Hematopoietic multipotent progenitor cell treated with erythropoietin and hydrocortisone succinate and interleukin-3 and kit ligand, for 8 days (in vitro differentiated cells): ENCODE data around the gene SVOP.
A peak's percentile ranks its signal among the peaks of the same experiment; 100 is the strongest.

Source experiments
- DNase-seq: peaks from one replicate; pipeline ENCODE4 v3.0.0-alpha.2; 2015

Gene SVOP

DNA sequence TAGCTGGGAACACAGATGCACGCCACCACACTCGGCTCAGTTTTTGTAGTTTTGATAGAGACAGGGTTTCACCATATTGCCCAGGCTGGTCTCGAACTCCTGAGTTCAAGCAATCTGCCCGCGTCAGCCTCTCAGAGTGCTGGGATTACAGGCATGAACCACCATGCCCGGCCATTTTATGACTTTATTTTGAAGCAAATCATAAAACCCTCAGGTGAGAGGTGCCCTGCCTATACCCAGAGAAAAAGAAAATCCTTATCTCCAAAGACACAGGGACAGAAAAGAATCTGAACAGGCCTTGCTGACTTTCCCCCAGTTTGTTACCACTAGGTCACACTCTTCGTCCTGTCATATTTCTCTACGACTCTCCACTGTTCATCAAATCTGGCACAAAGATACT is 92.2 kb downstream of the SVOP start:
- DNase-seq = no peak

DNA sequence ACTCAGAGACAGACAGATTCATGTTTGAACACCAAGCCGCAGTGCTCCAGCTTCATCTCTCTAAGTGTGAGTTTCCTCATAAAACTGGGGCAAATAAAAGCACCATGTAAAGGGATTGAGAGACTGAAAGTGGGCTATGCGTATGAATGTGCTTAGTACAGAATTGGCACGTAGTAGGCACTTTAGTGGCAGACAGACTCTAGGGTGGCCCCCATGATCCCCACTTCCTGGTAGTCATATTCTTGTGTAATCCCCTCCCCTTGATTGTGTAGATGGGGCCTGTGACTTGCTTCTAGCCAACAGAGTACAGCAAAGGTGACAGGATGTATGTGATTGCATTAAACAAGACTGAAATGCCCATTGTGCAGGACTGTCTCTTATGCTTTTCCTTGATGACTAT is 98.0 kb downstream of the SVOP start:
- no peak for DNase-seq

DNA sequence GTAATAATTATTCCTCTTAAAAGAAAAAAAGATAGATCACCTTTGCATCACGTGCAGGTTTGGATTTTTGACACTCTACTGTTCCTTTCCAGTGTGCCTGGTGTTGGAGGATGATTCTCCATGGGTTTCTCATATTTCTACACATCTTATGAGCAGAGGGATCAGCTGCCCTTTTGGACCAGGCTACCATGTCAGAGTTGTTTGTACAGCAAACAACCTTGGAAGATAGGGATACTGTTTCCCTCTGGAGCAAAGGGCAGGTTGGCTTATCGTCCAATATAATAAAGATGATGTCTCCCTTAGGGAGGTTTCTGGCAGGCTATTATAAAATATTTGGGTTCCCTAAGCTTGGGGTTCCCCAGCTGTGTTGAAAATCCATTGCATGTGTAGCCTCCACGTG is 98.9 kb downstream of the SVOP start:
- DNase-seq = no peak

DNA sequence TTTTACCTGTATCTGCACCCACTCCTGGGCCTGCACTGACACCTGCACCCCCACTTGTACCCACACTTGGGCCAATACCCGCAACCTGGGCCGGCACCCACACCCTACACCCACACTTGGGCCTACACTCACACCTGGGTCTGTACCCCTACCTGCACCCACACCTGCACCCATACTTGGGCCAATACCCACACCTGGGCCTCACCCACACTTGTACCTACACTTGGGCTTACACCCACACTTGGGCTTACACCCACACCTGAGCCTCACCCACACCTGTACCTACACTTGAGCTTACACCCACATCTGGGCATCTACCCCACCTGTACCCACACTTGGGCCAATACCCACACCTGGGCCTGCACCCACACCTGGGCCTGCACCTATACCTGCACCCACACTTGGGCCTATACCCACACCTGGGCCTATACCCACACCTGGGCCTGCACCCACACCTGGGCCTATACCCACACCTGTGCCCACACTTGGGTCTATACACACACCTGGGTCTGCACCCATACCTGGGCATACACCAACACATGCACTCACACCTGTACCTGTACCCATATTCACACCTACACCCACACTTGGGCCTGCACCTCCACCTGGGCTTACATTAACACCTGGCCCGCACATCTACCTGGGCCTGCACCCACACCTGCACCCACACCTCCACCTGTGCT is 101.8 kb downstream of the SVOP start:
- DNase-seq = no peak

DNA sequence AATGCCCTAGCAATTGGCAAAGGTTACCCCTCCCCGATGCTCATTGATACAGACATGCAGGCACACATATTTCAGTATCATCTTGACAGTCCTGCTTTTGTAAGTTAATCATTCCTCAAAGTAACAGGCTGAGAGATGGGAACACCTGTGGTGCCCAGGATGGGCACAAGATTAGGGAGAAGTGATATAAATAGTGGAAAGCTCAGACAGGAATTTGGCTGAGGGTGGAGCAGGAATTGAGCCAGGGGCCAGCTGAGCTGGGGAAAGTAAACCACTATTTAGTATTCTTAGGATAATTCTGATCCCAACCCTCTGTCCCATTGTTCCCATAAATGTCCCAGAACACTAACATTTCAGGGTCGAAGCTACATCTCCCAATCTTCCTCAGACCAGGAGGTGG is 102.7 kb downstream of the SVOP start:
- DNase-seq = no peak

DNA sequence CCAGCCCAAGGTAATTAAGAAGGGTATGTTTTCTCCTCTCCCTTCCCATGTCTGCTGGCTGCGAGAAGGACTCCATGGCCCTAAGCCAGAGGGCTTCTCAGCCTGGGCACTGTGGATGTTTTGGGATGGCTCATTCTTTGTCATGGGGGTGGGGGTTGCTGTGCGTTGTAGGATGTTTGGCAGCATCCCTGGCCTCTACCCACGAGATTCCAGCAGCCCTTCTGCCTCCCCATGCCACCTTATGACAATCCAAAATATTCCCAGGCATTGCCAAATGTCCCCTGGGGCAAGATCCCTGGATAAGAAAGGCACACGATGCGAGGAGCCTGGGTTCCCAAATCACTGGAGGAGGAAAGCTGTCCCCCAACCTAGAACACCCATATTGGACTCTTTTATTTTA is 104.5 kb downstream of the SVOP start:
- no peak for DNase-seq

DNA sequence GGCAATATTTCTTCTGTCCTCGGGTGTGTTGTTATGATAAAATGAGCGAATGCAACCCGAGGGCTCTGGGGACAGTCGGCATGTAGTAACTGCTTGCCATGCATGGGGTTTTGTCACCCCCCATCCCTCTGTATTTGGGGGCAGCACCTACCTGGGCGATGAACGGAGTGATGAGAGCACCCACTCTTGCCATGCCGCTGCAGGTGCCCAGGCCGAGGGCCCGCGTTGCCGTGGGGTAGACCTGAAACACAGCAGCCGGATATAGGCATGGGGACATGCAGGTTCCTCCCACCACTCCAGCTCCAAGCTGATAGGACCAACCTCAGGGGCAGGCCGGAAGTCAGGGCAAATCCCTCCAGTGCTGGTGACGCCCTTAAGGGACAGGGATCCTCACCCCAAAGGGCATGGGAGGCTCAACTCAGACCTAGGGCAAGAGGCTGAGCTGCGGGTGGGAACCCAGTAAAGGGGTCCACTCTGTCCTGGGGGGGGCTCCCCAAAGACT is 105.2 kb downstream of the SVOP start:
- no peak for DNase-seq

DNA sequence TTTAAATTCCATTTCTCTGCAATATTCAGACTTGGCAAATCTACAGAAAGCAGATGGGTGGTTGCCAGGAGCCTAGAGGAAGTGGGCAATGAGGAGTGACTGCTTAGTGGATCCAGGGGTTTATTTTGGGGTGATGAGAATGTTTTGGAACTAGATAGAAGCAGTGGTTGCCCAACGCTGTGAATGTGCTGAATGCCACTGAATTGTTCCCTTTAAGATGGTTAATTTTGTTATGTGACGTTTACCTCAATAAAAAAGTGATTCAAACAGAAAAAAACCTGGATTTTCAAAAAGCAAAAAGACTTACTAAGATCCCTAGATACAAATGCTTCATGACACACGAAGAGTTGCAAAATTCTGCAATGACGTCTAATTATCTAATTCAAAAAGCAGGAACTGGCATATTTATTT is 106.7 kb downstream of the SVOP start:
- DNase-seq = peak; percentile 6

DNA sequence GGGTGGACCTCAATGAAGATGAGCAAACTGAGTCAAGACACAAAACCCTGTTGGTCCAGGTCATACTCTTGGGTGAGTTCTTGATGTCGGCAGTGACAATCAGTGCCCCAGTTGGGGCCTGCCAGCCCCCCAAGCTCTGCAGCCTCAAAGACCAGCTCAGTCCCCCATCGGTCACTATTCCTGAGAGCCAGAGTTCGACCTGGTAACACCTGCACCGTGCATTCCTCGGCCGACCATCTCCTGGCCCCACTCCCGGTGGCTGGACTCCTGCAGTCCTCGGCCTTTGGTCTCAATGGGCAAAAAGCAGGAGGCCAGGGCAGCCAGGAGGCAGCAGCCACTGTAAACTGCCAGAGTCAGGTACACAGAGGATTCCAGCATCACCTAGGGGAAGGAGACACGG is 108.5 kb downstream of the SVOP start:
- DNase-seq = no peak

DNA sequence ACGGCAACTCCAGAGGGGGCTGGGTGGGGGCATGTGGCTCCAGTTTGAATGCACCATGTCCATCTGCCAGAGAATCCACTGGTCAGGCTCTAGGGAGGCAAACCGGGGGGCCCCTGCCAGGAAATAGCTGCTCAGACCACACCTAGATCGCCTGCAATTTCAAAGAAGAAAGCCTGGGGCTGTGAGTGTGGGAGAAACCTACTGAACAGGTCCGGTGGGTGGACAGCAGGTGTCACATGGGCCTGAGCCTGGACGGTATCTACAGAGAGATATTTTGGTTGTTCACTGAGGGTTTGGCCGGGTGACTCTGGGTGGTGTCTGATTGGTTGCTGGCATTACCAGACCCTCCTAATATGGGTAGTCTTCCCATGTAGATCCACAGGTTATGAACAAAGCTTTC is 109.0 kb downstream of the SVOP start:
- no peak for DNase-seq

DNA sequence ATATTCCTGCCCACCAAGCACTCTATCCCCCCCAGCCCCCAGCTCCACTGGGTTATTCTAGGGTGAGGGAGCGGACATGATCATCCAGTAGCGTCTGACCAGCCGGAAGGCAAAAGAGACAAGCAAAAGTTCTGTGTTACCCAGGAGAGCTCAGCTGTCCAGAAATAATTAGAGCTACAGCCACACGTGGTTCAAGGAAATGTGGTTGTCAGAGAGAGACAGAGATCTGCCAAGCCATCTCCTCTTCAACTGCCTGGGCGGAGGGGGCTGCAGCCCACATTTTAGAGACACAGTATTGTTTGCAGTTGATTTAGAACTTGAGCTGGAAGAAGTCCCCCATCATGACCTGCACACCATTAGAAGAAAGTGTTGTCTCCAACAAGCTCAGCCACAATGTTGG is 110.5 kb downstream of the SVOP start:
- DNase-seq = no peak

DNA sequence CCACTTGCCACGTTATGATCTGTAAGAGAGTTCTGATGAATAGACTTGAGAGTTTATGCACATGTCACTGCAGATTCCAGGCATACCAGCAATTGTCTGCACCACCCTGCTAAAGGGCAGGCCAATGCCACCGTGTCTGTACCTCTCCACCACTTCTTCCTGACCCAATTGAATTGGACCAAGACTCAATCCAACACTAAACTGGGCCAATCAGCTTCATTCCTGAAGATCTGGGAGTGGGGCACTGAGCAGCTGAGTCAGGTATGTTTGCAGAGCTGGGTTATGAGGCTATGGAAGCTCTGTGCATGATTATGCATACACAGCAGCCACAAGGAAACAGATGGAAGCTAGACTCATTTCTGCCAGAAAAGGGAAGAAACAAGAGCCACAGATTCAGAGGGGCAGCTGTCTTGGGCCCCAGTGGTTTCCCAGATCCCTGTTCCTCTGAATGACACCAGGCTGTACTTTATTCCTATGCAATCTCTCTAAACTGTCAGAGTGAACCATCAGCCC is 113.0 kb downstream of the SVOP start:
- no peak for DNase-seq

DNA sequence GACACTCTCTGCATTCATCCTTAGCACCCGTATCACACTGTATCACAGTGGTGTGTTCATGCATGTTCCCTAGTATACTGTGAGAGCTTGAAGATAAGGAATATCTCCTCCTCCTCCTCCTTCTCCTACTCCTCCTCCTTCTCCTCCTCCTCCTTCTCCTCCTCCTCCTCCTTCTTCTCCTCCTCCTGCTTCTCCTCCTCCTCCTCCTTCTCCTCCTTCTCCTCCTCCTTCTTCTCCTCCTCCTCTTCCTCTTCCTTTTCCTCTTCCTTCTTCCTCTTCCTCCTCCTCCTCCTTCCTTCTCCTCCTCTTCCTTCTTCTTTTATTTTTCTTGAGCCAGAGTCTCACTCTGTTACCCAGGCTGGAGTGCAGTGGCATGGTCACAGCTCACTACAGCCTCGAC is 113.9 kb downstream of the SVOP start:
- DNase-seq = no peak

DNA sequence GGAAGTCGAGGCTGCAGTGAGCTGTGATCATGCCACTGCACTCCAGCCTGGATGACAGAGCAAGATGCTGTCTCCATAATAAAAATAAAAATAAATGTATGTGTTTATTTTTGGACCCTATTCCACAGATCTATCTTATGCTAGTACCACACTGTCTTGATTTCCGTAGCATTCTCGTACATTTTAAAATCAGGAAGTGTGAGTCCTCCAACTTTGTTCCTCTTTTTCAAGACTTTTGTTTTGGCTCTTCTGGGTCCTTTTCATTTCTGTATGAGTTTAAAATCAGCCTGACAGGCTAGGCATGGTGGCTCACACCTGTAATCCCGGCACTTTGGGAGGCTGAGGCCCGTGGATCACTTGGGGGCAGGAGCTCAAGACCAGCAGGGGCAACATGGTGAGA is 115.1 kb downstream of the SVOP start:
- DNase-seq = no peak

DNA sequence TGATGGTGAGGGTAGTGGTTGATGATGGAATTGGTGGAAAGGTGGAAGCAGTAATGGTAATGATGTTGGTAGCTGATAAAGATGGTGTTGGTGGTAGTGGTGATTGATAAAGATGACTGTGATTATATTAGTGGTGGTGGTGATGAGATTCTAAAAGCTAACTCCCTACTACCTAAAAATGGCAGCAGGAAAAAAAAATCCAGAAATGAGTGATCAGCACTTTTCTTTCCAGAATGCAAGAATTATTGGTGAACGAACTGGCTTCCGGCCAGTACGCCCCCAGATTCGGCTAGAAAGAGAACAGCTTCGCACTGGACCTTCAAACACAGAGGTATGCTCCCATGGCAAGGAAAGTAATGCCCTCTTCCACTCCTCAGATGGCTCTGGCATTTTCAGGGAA is 121.7 kb downstream of the SVOP start:
- DNase-seq = no peak

DNA sequence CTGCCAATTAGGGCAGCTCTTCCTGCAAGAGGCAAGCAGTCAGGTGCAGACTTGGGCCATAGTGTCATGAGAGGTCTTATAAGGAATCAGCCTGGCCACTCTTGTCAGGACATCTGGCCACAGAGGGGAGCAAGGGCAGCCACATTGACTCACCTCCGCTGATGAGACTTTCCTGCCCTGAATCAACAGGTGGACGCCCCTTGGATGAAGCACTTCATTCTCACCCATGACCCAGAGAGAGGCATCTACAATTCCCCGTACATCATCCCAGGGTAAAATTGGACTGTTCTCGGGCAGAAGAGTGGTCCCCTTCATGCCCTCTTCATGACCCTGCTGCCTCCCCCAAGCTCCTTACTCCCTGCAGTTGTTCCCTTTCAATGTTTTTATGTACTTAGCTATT is 124.1 kb downstream of the SVOP start:
- DNase-seq = no peak

DNA sequence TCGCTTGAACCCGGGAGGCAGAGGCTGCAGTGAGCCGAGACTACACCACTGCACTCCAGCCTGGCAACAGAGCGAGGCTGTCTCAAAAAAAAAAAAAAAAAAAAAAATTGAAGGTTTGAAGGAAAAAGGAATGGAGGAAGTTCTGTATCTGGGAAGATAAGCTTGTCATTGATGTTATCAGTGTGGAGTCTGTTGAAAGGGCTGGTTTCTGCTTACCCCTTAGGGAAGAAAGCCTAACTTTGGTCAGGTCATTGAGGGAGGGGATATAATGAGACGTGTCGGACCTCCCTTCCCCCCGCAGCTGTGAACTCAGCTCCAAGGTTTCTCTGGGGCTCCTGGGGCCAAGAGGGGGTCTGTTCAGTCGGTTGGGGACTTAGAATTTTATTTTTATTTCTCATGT is 124.5 kb downstream of the SVOP start:
- DNase-seq = no peak

DNA sequence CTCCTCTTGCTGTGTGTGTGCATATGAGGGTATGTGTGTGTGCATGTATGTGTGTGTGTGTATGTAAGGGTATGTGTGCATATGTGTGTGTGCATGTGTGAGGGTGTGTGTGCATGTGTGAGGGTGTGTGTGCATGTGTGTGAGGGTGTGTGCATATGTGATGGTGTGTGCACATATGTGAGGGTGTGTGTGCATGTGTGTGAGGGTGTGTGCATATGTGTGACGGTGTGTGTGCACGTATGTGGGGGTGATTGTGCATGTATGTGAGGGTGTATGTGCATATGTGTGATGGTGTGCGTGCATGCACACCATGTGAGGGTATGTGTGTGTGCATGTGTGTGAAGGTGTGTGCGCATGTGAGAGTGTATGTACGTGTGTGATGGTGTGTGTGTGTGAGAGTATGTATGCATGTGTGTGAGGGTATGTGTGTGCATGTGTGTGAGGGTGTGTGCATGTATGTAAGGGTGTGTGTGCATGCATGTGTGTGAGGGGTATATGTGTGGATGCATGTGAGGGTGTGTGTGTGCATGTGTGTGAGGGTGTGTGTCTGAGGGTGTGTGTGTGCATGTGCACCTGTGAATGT is 125.6 kb downstream of the SVOP start:
- DNase-seq = no peak

DNA sequence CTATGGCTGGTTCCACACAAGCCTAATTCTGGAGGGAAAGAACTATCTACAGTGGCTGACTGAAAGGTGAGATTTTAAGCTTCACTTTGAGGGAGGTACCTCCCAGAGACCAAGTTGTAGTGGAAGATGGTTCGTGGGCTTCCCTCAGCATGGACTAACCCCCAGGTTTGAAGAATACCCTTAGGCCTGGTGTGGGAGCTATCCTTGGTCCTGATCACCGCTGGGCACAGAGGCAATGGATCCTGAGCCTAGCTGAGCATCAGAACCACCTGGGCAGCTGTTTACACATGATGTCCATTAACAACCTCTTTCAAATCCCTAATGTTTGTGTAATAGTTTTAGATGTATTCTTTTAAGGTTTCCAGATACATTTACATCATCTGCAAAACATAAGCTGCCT is 130.7 kb downstream of the SVOP start:
- DNase-seq = peak; percentile 8

DNA sequence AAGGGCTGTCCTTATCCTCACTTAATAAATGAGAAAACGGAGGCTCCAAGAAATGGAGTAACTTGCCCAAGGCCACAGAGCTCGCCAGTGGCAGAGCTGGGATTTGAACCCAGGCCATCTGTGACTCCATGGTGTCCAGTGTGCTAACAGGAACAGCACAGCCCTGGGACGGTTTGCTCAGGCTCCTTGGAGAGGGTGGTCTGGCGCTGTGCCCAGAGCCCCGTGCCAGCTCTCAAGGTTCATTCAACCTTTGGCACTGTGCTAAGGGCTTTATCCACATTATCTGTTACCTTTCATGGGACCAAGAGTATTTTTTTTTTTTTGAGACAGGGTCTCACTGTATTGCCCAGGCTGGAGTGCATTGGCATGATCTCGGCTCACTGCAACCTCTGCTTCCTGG is 132.8 kb downstream of the SVOP start:
- no peak for DNase-seq

DNA sequence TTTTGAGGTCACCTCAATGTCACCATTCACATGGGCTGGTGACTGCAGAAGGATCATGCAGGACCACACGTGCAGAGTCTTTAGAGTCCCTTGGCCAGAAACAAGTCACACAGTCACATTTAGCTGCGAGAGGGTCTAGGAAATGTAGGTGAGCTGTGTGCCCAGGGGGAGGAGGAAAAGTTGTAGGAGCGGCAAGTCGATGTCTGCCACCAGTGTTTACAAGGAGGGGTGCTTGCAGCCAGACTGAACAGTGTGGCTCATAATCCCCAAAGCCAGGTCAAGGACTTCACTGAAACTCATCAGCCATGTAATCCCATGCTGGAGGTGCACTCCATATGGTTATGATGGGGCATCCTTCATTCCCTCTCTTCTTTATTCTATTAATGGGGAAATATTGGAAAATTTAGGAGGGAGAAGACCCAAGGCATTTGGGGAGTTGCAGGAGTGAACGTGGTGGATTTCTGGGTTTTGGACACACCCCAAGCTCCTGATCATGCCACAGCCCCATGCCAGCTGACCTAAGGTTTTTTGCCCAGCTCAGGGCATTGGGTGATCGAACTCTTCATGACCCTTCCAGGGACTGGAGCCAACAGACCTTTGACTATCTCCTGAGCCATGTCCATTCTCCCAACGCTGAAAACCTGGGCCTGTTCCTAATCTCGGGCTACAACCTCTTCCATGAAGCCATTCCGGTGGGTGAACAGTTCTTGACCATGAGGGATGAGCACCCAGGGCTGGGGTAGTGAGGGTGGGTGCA is 133.8 kb downstream of the SVOP start:
- no peak for DNase-seq

DNA sequence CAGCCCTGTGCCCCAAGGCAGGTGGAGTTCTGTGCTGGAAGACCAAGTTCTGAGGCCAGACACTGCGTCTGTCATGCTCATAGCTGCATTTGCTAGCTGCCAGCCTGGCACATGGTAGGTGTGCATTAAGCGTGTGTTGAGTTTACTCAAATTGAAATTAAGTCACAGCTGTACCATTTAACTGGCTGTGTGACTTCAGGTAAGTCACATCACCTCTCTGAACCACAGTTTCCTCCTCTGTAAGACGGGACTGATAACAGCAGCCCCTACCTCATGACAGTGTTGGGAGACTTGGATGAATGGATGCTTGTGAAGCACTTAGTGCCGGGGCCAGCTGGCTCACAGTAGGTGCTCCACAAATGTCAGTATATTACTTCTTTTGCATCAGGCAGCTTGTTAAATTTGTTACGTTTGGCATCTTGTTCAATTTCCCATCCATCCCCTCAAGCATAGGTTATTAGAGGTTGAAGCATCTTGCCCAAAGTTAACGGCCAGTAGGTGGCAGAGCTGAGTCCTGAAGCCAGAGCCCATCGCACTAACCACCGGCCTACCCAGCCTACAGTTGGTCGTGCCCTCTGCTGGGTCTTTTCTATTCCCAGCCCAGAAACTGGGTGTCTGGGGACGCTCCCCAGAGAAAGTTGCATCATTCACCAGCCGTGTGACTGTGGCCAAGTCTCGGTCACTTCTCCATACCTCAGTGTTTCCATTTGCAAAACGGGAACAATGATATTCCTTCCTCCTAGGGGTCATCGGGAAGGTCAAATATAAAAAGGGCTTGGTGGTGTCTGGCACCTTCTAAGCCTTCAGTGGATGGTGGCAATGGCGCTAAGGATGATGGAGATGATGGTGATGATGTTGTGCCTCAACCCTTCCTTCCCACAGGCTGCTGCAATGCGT is 136.5 kb downstream of the SVOP start:
- DNase-seq = peak; percentile 64

DNA sequence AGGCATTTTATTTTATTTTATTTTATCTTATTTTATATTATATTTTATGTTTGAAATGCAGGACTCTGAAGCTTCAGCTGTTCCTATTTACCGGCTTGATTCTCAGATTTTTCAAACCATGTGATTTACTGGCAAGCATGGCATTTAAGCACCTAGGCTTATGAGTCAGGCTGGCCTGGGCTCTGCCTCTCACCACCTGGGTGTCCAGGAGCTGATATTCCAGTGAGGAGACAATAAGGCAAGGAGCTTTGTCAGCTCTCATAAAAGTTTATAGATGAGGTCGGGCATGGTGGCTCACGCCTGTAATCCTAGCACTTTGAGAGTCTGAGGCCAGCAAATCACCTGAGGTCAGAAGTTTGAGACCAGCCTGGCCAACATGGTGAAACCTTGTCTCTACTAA is 138.9 kb downstream of the SVOP start:
- no peak for DNase-seq
